OCI-LY3 (cell line): ENCODE results near the gene EXOC4.

Experiments used
- EZH2phosphoT487 ChIP-seq: fragments of 200-600 bp; shearing (Covaris generic); IDR thresholded peaks from 2 replicates; pipeline ENCODE4 v1.6.1; 2018; ENCODE audit warnings: antibody characterized with exemption, mixed run types, low read depth
- TF ChIP-seq, protein P1 (sequence below): fragments of 200-600, 300-600 bp; sonication (generic); IDR thresholded peaks from 2 replicates; pipeline ENCODE4 v1.5.1; 2014; ENCODE audit warnings: antibody characterized with exemption, low read length, low read depth

DNA sequence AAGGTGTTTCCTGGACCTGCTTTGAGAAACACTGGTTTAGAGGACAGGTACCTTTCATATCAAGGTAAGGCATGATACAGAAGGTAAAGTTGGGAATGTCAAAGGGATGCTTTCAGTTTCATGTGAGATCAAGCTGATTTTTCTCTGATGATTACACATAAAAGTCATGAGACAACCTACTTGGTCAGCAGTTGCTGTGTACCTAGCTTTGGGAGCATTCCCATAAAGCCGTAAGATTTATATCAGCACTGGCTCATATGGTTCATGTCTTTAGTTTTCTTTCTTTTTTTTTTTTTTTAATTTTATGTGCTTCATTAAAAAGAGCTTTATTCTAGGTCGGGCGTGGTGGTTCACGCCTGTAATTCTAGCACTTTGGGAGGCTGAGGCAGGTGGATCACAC is 609.0 kb downstream of the EXOC4 start:
- TF ChIP-seq, protein P1, sequence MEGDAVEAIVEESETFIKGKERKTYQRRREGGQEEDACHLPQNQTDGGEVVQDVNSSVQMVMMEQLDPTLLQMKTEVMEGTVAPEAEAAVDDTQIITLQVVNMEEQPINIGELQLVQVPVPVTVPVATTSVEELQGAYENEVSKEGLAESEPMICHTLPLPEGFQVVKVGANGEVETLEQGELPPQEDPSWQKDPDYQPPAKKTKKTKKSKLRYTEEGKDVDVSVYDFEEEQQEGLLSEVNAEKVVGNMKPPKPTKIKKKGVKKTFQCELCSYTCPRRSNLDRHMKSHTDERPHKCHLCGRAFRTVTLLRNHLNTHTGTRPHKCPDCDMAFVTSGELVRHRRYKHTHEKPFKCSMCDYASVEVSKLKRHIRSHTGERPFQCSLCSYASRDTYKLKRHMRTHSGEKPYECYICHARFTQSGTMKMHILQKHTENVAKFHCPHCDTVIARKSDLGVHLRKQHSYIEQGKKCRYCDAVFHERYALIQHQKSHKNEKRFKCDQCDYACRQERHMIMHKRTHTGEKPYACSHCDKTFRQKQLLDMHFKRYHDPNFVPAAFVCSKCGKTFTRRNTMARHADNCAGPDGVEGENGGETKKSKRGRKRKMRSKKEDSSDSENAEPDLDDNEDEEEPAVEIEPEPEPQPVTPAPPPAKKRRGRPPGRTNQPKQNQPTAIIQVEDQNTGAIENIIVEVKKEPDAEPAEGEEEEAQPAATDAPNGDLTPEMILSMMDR: no peak
- TF ChIP-seq EZH2phosphoT487: no peak
